Measurements from ENCODE around the gene POLR2F.
A peak's percentile ranks its signal among the peaks of the same experiment; 100 is the strongest.

Gene POLR2F

GRCh38 chr22:38005943-38006342 lies 52.4 kb downstream of the POLR2F start:
- DNase-seq (ENCODE audit: low read depth, low spot score) = no peak

GRCh38 chr22:38006906-38007305 lies 53.4 kb downstream of the POLR2F start:
- DNase-seq (ENCODE audit: low read depth, low spot score) = no peak

- no peak for DNase-seq (ENCODE audit: low read depth, low spot score)
Observed at GRCh38 chr22:38007330-38007902, 53.9 kb downstream of the POLR2F start.

- no peak for DNase-seq (ENCODE audit: low read depth, low spot score)
Observed at GRCh38 chr22:38009000-38009806, 55.7 kb downstream of the POLR2F start.

- DNase-seq (ENCODE audit: low read depth, low spot score) = no peak
Observed at GRCh38 chr22:38012604-38013072, 59.1 kb downstream of the POLR2F start.

DNA sequence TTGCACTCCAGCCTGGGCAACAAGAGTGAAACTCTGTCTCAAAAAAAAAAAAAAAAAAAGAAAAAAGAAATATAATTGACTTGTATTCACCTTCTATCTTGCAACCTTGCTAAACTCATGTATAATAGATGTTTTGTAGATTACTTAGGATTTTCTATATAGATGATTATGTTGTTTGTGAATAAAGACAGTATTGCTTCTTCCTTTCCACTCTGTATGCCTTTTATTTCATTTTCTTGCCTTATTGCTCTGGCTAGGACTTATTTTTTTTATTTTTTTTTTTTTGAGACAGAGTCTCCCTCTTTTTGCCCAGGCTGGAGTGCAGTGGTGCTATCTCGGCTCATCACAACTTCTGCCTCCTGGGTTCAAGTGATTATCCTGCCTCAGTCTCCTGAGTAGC lies 60.6 kb downstream of the POLR2F start:
- DNase-seq (ENCODE audit: low read depth, low spot score) = no peak

DNA sequence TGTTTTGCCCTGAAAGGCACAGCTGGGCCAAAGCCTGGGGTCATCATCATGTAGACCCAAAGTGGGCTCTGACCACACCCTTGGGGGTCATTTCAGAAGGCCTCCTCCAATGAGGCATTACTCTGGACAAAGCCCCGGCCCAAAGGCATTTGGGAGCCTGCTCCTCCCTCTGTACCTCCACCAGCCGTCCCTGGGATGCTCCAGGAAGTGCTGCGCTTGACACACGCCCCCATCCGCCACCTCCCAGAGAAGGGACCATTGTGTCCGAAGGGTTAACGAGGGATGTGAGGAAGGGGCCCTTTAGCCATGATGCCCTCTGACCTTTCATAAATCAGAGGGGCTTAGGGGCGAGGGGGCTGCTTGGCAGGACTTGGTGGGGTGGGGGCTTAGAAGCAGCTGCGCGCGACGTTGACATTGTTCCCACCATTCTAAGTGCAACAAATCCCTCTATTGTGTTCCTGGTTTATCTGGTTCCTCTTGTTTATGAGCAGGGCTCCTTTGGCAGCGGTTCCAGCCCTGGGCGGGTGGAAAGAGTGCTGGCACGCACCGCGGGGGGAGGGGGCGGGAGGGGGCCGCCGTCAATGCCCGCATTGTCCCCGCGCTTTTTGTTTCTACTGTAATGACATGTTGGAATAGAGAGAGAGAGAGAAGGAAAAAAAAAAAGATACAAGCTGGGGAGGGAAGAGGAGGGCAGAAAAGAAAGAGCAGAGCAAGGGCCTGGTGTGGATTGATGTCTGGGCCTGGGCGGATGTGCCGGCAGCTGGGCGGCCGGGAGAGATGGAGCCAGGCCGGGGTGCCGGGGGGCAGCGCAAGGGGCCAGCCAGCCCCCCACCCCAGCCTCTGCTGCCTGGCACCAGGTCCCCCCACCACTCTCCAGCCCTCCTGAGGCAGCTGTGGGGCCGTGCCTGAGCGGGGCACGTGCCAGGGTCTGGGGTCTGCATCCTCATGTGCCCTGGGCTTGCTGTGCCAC lies 63.0 kb downstream of the POLR2F start:
- DNase-seq (ENCODE audit: low read depth, low spot score) = peak; percentile 40

- no peak for DNase-seq (ENCODE audit: low read depth, low spot score)
Observed at GRCh38 chr22:38017272-38017920, 63.9 kb downstream of the POLR2F start.

GRCh38 chr22:38017939-38018885 lies 64.7 kb downstream of the POLR2F start:
- no peak for DNase-seq (ENCODE audit: low read depth, low spot score)

Data from iPS DF 19.7 (cell line).